Adrenal gland (tissue), 12 donors: Measurements from ENCODE around the gene SPATA31D1. TPM values are rescaled to one million over a fixed set of nuclear protein-coding genes. Genes with fewer than 3 reads are reported as not detected.

Source experiments
- DNase-seq, 7 donors: peaks; one replicate each; pipeline ENCODE4 v3.0.0-alpha.2; 2019 to 2020
- H3K27ac ChIP-seq, 5 donors: fragments of 200-600 bp; sonication (generic) in 4 of 5; 1 replicate in 3 of 5; 2 replicates in 2 of 5; pipeline versions ENCODE4 v1.5.1 to v1.8.0; 2016 to 2020; ENCODE audit warnings: mild to moderate bottlenecking in 1 of 5
- H3K27me3 ChIP-seq: fragments of 200-600 bp; 2 replicates; pipeline ENCODE4 v1.8.0; 2021
- H3K36me3 ChIP-seq, 2 donors: fragments of 200-600 bp; replicated peaks in 1 of 2; 1 replicate in 1 of 2; 2 replicates in 1 of 2; pipeline versions ENCODE4 v1.5.1 to v1.8.0; 2018 to 2022
- H3K4me1 ChIP-seq, 2 donors: fragments of 200-600 bp; replicated peaks in 1 of 2; 1 replicate in 1 of 2; 2 replicates in 1 of 2; pipeline versions ENCODE4 v1.5.1 to v1.8.0; 2018 to 2021
- H3K4me3 ChIP-seq, 4 donors: fragments of 200-600 bp; sonication (generic) in 3 of 4; one replicate each; pipeline ENCODE4 v1.5.1; 2016 to 2018
- H3K9me3 ChIP-seq, 3 donors: fragments of 200-600 bp; sonication (generic) in 1 of 3; replicated peaks in 1 of 3; 1 replicate in 2 of 3; 2 replicates in 1 of 3; pipeline versions ENCODE4 v1.5.1 to v1.8.0; 2016 to 2021
- POLR2A ChIP-seq, 2 donors: fragments of 450-650 bp; IDR thresholded peaks; one replicate each; pipeline ENCODE4 v1.6.1; 2017; ENCODE audit warnings: antibody characterized with exemption in 2 of 2, mild to moderate bottlenecking in 2 of 2, moderate library complexity in 1 of 2
- WGBS, 4 donors: extraction: QIAGEN DNeasy Blood & Tissue Kit in 2 of 4; methylation state at CpG; one replicate each; pipeline versions ENCODE4 v1.1.5 to v1.1.7; 2013 to 2017; 5-methylcytosine and 5-hydroxymethylcytosine counted together
- intact Hi-C, 2 donors: fragments of 100-400 bp; cut with DNase I; formaldehyde crosslinking; loops; one replicate each; pipeline versions ENCODE4 v1.14.1 to v1.15.0; 2022 to 2023
- polyA plus RNA-seq, 3 donors: library from polyadenylated mRNA; stranded (reverse); fragments of 200-250 nt in 2 of 3; fragments of 350-450 nt in 1 of 3; fragmentation: Illumina TruSeq in 1 of 3; extraction: RNeasy Lipid Tissue Mini Kit (QIAGEN cat#74804) in 1 of 3; gene quantifications; one replicate each; pipeline ENCODE4 v1.2.3, GENCODE V29; 2013 to 2014
- total RNA-seq, 9 donors: library from RNA; depleted of rRNA in 4 of 9; stranded (reverse); fragments of >200 nt in 4 of 9; fragments of 120-200 nt in 1 of 9; fragmentation: NEBNext Ultra II Directional in 1 of 9; extraction: Animal tissue kit (Norgen Biotek cat#: 25700) in 1 of 9; gene quantifications; one replicate each; pipeline versions ENCODE4 v1.1.0 to v1.2.4, GENCODE V29; 2013 to 2023
- TF ChIP-seq, protein P1 (sequence below), 6 experiments: fragments of 450-650 bp in 4 of 6; fragments of 200-600 bp in 2 of 6; sonication (generic) in 1 of 6; IDR thresholded peaks; 1 replicate in 5 of 6; 2 replicates in 1 of 6; pipeline versions ENCODE4 v1.5.1 to v1.8.0; 2016 to 2021; ENCODE audit warnings: antibody characterized with exemption in 6 of 6, mild to moderate bottlenecking in 2 of 6, moderate library complexity in 1 of 6
- donor health status: healthy with polysubstance abuse.
- donor health status: Bipolar disorder and iron deficiency.
- donor health status: DM: yes; HTN: yes; CAD: no.
- donor health status: DM: no; HTN: no; CAD: no.
- donor health status: DM: no; HTN: no; CAD: no.
- donor health status: DM: yes; HTN: yes; CAD: no.

The SPATA31D1 gene
- total and polyA plus RNA-seq, 12 donors: not detected

GRCh38 chr9:82012276-82012675 lies 23.7 kb downstream of the SPATA31D1 start:
- Histone ChIP-seq H3K4me3 (no peak overlapping the region), H3K36me3 (no peaks in the 10 kb centered on the region), H3K27me3 (no peaks in the 10 kb centered on the region), H3K9me3 (no peaks in the 10 kb centered on the region), H3K27ac (no peak overlapping the region), H3K4me1 (no peaks in the 10 kb centered on the region)
- 91 to 94% (median 94%) methylated on average over 1 of the region's 1 CpG for WGBS, 4 donors
- intact Hi-C loops: no loop called here
- TF ChIP-seq, protein P1, sequence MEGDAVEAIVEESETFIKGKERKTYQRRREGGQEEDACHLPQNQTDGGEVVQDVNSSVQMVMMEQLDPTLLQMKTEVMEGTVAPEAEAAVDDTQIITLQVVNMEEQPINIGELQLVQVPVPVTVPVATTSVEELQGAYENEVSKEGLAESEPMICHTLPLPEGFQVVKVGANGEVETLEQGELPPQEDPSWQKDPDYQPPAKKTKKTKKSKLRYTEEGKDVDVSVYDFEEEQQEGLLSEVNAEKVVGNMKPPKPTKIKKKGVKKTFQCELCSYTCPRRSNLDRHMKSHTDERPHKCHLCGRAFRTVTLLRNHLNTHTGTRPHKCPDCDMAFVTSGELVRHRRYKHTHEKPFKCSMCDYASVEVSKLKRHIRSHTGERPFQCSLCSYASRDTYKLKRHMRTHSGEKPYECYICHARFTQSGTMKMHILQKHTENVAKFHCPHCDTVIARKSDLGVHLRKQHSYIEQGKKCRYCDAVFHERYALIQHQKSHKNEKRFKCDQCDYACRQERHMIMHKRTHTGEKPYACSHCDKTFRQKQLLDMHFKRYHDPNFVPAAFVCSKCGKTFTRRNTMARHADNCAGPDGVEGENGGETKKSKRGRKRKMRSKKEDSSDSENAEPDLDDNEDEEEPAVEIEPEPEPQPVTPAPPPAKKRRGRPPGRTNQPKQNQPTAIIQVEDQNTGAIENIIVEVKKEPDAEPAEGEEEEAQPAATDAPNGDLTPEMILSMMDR (IDR thresholded peaks at IDR 0.05): no peak
- TF ChIP-seq POLR2A (IDR thresholded peaks at IDR 0.05): no peak
- no peak for DNase-seq

- TF ChIP-seq, protein P1 (IDR thresholded peaks at IDR 0.05): no peak
- TF ChIP-seq POLR2A (IDR thresholded peaks at IDR 0.05): no peak
- peaks cover 3 to 8% of the 10 kb centered on the region in 2 donors for H3K4me1 ChIP-seq
- intact Hi-C loops: no loop called here
Measured at GRCh38 chr9:82020331-82020730, 31.8 kb downstream of the SPATA31D1 start.

DNA sequence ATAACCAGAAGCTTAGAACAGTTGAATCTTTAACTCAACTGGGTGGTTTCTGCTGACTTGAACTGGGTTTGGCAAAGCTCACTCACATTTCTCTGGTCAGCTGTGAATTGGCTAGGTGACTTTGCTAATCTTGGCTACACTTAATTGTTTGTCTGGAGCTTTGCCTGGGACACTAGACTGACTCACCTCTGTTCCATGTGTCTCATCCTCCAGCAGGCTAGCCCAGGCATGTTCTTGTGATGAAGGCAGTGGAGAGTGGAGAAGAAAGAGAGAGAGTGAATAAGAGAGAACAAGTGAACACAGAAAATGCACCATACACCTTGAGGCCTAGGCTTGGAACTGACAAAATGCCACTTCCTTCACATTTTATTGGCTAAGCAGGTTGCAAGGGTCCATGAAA lies 32.6 kb downstream of the SPATA31D1 start:
- TF ChIP-seq, protein P1 (IDR thresholded peaks at IDR 0.05): no peak
- no peak for TF ChIP-seq POLR2A (IDR thresholded peaks at IDR 0.05)
- no peak overlapping the region for H3K4me3 ChIP-seq
- H3K27ac ChIP-seq: peak overlapping the region in 3 of 5 donors; percentile 0 to 67 (median 7)
- no peaks in the 10 kb centered on the region for H3K36me3 ChIP-seq
- DNase-seq: peak; percentile 29 to 78 (median 66)
- intact Hi-C loops: no loop called here
- no peaks in the 10 kb centered on the region for H3K27me3 ChIP-seq
- H3K9me3 ChIP-seq: no peaks in the 10 kb centered on the region
- H3K4me1 ChIP-seq: peaks cover 3 to 9% of the 10 kb centered on the region in 2 donors

More at GRCh38 chr9:82020331-82020730, 31.8 kb downstream of the SPATA31D1 start:
- Histone ChIP-seq H3K4me3 (no peak overlapping the region), H3K27ac (no peak overlapping the region), H3K9me3 (no peaks in the 10 kb centered on the region), H3K36me3 (no peaks in the 10 kb centered on the region), H3K27me3 (no peaks in the 10 kb centered on the region)
- DNase-seq: no peak

DNA sequence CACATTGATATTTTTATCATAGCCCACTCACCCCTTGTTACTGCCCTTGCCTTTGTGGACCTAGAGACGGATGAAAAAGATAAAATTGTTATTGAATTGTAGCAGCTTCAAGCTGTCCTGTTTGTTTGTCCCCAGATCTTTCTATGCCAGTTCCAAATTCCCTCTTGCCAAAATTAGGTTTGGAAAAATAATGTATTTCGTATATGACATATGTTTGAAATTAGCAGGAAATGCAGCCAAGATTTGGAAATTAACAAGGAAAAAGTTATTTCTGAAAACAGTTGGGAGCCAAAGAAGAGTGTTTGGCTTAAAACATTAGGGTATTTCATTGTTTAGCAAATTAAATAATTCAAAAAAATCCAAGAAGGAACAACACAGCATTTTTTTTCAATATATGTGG lies 33.5 kb downstream of the SPATA31D1 start:
- no peaks in the 10 kb centered on the region for H3K9me3 ChIP-seq
- no peak overlapping the region for H3K4me3 ChIP-seq
- DNase-seq: no peak
- TF ChIP-seq, protein P1 (IDR thresholded peaks at IDR 0.05): no peak
- TF ChIP-seq POLR2A (IDR thresholded peaks at IDR 0.05): no peak
- H3K27ac ChIP-seq: peak overlapping the region in 1 of 5 donors; percentile 0
- H3K36me3 ChIP-seq: no peaks in the 10 kb centered on the region
- intact Hi-C loops: no loop called here
- 67 to 77% (median 74%) methylated on average over 2 of the region's 2 CpGs for WGBS, 4 donors
- H3K4me1 ChIP-seq: peaks cover 3 to 9% of the 10 kb centered on the region in 2 donors
- H3K27me3 ChIP-seq: no peaks in the 10 kb centered on the region
